Ishikawa (cell line): ENCODE measurements around the gene CASK.

ENCODE experiments used
- CEBPB ChIP-seq: IDR thresholded peaks from 2 replicates; pipeline ENCODE4 v1.6.1; 2012
- CREB1 ChIP-seq: IDR thresholded peaks from 2 replicates; pipeline ENCODE4 v1.6.1; 2012; ENCODE audit warnings: low read depth
- EGR1 ChIP-seq: IDR thresholded peaks from 2 replicates; pipeline ENCODE4 v1.6.1; 2012
- EP300 ChIP-seq: IDR thresholded peaks from 2 replicates; pipeline ENCODE4 v1.6.1; 2012; ENCODE audit warnings: borderline replicate concordance
- FOXM1 ChIP-seq: IDR thresholded peaks from 2 replicates; pipeline ENCODE4 v1.6.1; 2012; ENCODE audit warnings: low read depth, borderline replicate concordance
- NFIC ChIP-seq: IDR thresholded peaks from 2 replicates; pipeline ENCODE4 v1.6.1; 2012
- RAD21 ChIP-seq: IDR thresholded peaks from 2 replicates; pipeline ENCODE4 v1.6.1; 2012; ENCODE audit warnings: low read depth
- TAF1 ChIP-seq: IDR thresholded peaks from 2 replicates; pipeline ENCODE4 v1.6.1; 2012; ENCODE audit warnings: low read depth, mild to moderate bottlenecking
- TCF12 ChIP-seq: IDR thresholded peaks from 2 replicates; pipeline ENCODE4 v1.6.1; 2012; ENCODE audit warnings: low read depth
- TEAD4 ChIP-seq: IDR thresholded peaks from 2 replicates; pipeline ENCODE4 v1.6.1; 2012
- YY1 ChIP-seq: IDR thresholded peaks from 2 replicates; pipeline ENCODE4 v1.6.1; 2012; ENCODE audit warnings: low read depth
- ZBTB7A ChIP-seq: IDR thresholded peaks from 2 replicates; pipeline ENCODE4 v1.6.1; 2012; ENCODE audit warnings: low read depth
- TF ChIP-seq, protein P1 (sequence below): IDR thresholded peaks from 2 replicates; pipeline ENCODE4 v1.6.1; 2012
- TF ChIP-seq, protein P2 (sequence below): IDR thresholded peaks from 2 replicates; pipeline ENCODE4 v1.6.1; 2012; ENCODE audit warnings: low read depth, mild to moderate bottlenecking
- TF ChIP-seq, protein P3 (sequence below): IDR thresholded peaks from 2 replicates; pipeline ENCODE4 v1.6.1; 2012

CASK gene

DNA sequence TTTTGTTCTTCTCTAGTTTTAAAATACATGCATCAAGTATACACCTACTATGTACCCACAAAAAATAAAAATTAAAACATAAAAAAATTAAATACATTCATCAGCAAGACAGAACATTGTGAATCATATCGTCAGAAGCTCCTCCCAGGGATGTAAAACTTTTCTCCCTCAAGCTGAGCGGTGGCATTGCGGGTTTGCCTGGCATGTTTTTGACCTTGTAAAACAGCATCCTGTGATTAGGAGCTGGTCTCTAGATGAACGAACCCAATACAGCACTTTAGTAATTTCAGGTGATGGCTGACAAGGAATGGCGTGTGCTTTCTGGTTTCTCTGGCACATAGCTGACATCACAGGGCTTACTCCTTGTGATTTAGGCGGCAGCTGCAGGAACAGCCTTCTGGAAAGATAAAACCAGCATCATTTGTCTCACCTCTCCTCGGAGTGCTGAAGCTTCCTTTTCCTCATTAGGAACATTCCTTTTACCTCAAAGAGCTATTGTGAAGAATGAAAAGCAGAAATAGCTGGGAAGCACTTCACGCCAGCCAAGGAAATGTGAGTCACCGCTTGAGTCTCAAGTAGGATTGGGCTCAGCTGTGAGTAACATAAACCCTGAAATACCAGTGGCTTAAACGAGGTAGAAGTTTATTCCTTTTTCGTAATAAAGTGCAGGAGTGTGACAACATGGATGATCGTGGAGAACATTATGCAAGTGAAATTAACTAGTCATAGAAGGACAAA lies 431.9 kb downstream of the CASK start:
- TF ChIP-seq, protein P1, sequence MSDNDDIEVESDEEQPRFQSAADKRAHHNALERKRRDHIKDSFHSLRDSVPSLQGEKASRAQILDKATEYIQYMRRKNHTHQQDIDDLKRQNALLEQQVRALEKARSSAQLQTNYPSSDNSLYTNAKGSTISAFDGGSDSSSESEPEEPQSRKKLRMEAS: no peak
- TF ChIP-seq NFIC (no peak), RAD21 (no peak), TEAD4 (peak; percentile 52; the same call in 1 of the 2 replicates), TAF1 (no peak), EP300 (0 out of 2 replicates have a peak, but pooled peaks have one; percentile 14)

DNA sequence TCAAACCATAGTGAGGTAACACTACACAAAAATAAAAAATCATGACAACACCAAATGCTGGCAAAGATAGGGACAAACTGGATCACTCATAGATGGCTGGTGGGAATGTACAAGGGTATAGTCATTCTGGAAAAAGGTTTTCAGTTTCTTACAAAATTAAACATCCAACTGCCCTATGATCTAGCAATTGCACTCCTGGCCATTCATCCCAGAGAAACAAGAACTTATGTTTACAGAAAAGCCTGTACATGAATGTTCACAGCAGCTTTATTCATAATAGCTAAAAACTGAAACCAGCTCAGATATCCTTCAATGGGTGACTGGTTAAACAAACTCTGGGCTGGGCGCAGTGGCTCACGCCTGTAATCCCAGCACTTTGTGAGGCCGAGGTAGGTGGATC lies 432.9 kb downstream of the CASK start:
- TF ChIP-seq EP300: no peak
- no peak for TF ChIP-seq RAD21
- no peak for TF ChIP-seq CREB1
- TF ChIP-seq CEBPB: no peak
- TF ChIP-seq EGR1: no peak
- no peak for TF ChIP-seq TCF12
- TF ChIP-seq, protein P2, sequence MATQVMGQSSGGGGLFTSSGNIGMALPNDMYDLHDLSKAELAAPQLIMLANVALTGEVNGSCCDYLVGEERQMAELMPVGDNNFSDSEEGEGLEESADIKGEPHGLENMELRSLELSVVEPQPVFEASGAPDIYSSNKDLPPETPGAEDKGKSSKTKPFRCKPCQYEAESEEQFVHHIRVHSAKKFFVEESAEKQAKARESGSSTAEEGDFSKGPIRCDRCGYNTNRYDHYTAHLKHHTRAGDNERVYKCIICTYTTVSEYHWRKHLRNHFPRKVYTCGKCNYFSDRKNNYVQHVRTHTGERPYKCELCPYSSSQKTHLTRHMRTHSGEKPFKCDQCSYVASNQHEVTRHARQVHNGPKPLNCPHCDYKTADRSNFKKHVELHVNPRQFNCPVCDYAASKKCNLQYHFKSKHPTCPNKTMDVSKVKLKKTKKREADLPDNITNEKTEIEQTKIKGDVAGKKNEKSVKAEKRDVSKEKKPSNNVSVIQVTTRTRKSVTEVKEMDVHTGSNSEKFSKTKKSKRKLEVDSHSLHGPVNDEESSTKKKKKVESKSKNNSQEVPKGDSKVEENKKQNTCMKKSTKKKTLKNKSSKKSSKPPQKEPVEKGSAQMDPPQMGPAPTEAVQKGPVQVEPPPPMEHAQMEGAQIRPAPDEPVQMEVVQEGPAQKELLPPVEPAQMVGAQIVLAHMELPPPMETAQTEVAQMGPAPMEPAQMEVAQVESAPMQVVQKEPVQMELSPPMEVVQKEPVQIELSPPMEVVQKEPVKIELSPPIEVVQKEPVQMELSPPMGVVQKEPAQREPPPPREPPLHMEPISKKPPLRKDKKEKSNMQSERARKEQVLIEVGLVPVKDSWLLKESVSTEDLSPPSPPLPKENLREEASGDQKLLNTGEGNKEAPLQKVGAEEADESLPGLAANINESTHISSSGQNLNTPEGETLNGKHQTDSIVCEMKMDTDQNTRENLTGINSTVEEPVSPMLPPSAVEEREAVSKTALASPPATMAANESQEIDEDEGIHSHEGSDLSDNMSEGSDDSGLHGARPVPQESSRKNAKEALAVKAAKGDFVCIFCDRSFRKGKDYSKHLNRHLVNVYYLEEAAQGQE: no peak
- no peak for TF ChIP-seq TAF1
- no peak for TF ChIP-seq FOXM1
- no peak for TF ChIP-seq NFIC
- TF ChIP-seq, protein P1: no peak
- no peak for TF ChIP-seq TEAD4
- TF ChIP-seq YY1: no peak
- TF ChIP-seq, protein P3, sequence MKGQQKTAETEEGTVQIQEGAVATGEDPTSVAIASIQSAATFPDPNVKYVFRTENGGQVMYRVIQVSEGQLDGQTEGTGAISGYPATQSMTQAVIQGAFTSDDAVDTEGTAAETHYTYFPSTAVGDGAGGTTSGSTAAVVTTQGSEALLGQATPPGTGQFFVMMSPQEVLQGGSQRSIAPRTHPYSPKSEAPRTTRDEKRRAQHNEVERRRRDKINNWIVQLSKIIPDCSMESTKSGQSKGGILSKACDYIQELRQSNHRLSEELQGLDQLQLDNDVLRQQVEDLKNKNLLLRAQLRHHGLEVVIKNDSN: no peak
- no peak for TF ChIP-seq ZBTB7A

DNA sequence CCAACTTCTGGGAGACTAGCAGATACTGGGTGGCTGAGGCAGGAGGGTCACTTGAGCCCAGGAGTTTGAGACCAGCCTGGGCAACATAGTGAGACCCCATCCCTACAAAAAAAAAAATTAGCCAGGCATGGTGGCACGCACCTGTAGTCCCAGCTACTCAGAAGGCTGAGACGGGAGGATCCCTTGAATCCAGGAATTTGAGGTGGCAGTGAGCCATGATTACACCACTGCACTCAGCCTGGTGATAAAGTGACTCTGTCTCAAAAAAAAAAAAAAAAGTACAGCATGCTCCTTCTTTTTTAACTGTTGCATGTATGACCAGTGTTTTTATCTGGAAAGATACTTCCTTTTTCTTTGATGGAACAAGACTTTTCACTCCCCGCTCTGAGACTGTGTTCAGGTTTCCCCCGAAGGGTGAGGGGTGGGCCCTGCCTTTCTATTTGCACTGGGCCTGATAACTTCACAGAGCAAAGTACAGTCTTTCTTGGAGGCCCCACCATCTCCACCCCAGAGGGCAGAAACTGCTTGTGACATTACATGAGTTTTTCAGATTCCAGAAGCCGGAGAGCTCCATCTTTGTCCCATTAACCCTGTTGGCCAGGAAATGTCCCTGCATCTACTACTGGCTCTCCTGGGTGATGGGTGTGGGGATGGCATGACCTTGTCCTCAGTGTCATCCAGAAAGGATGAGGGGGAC lies 441.1 kb downstream of the CASK start:
- TF ChIP-seq YY1 (no peak), EGR1 (no peak)

DNA sequence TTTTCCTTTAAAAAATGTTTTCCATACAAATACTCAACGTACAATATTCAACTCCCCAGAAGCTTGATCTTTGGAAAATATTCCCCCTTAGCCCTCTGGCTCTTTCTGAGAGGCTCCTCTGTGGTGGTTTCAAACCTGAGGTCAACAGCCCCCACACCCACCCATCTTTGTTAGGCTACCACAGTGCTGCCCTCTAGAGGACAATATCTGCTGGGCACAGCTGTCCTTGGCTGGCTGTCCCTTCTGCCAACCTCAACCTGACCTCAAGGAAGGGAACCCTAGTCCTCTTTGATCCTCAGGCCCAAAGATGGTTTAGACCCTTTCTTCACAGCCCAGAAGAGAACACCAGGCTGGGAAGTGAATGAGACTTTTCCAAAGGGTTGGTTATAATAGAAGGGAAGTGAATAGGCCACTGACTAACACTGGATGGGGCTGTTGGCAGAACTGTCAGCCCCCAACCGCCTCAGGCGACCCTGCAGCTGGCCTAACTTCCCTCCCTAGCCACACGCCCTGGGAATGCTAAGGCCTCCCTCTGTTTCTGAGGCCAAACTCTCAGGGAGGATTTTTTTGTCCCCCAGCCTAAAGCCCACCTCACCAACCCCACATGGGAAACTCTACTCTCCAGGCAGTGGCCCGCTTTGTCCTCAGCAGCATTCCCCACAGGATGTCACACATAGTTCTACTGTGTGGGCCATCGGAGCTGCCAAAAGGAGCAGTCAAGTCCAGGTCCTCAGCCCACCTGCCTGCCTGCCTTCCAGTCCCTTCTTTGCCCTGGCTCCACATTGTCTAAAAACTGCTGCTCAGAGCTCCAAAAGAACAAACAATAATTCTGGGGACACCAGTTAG lies 441.9 kb downstream of the CASK start:
- TF ChIP-seq EGR1 (no peak), ZBTB7A (no peak), RAD21 (peak; percentile 30; the same call in 1 of the 2 replicates), EP300 (no peak)

DNA sequence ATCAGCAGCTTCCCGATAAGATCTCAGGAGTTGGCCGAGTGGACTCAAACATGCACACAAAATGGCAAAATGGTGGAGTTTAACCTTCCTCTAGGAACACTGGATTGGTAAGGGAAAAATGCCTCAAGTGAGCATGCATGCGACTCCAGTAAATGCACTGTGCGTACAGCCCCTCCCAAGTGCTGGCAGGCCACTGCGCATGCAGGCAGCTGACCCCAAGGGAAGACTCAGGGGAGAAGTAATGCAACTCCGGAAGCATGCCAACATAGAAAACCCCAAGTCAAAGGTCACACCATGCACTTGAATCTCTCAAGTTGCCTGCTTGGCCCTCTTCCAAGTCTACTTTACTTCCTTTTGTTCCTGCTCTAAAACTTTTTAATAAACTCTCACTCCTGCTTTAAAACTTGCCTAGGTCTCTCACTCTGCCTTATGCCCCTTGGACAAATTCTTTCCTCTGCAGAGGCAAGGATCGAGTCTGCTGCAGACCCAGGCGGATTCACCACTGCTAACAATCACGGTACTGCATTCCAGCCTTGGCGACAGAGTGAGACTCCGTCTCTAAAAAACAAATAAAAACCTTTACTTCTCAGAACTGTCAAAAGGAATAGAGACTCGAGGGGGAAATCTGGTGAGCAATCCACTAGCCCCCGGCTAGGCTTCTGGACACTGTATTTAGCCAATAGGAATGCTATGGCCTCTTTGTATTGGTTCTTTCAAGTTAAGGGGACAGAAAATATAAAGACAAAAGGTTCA lies 442.7 kb downstream of the CASK start:
- TF ChIP-seq NFIC (0 out of 2 replicates have a peak, but pooled peaks have one; percentile 21), YY1 (no peak)

DNA sequence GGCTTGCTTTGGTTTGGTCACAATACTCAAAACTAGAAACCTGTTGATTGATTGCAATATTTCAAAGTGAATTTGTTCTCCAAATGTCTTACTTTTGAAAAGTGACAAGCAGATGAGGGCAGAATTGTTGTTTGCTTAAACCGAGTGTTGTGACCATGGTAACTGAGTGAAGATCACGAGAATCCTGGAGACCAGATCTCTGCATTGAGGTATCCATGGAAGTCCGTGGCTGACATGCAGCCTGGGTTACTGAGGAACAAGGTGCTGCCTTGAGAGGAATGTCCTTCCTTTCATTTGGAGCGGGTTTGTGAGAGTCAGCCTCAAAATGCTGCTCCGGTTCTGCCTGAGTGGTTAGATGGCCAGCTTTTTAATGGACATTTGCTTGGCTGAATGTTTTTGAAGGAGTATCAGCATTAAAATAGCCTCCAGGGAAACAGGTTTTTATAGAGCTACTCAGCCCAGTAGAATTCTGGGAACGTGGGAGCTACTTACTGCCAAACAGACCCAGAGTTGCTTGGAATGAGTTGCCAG lies 444.9 kb downstream of the CASK start:
- TF ChIP-seq YY1 (no peak), CREB1 (no peak), CEBPB (no peak)

DNA sequence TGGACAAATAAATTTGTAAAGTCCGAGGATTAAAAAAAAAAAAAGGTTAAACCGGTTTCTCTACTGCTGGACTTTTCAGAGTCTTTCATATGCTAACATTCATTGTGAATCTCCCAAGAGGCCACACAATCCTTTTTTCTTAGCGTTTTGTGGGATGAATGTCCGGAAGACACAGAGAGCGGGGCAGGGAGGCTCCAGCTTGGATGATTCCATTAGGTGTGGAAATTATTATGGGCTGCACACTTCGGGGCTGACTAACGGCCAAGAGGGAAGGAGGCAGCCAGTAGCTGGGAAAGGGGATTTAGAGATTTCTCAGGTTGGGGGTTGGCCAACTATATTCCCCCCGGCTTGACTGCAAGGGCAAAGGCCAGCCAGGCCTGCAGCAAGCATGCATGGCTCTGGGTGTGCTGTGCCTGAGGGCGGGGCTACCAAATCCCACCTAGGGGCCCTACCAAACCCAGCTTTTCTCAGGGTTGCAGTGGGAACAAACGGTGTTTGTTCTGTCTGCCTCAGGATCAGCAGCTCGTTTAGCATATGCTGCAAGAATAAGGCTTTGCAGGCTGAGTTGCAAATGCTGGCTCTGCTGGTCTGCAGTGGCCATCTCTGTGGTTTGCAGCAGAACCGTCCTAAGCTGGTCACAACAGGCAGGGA lies 447.6 kb downstream of the CASK start:
- TF ChIP-seq TCF12 (no peak), TEAD4 (no peak), EGR1 (no peak), ZBTB7A (no peak), RAD21 (no peak), FOXM1 (no peak), YY1 (no peak), EP300 (no peak), TAF1 (no peak)
- TF ChIP-seq, protein P2: no peak
- TF ChIP-seq, protein P1: no peak
